HepG2 (cell line): Measurements from ENCODE around the gene SAPCD2. TPM values are rescaled to one million over a fixed set of nuclear protein-coding genes. Genes with fewer than 3 reads are reported as not detected.
A peak's percentile ranks its signal among the peaks of the same experiment; 100 is the strongest.

ENCODE experiments used
- ATAD3A ChIP-seq: sonication (generic); formaldehyde crosslinking; IDR thresholded peaks from 2 replicates; pipeline ENCODE4 v1.4.0; 2020; ENCODE audit warnings: missing genetic modification reagents
- GABPB1 ChIP-seq: IDR thresholded peaks from 2 replicates; pipeline ENCODE4 v1.6.1; 2016; ENCODE audit warnings: mild to moderate bottlenecking, missing genetic modification reagents, moderate library complexity, missing compliant biosample characterization
- IKZF4 ChIP-seq: sonication (generic); formaldehyde crosslinking; IDR thresholded peaks from 2 replicates; pipeline ENCODE4 v1.5.1; 2020; ENCODE audit warnings: borderline replicate concordance, mild to moderate bottlenecking, low read depth, missing genetic modification reagents; ENCODE audit errors: not compliant biosample characterization
- POLR2G ChIP-seq: fragments of 200-400 bp; formaldehyde crosslinking; IDR thresholded peaks from 2 replicates; pipeline ENCODE4 v1.6.1; 2018; ENCODE audit warnings: mild to moderate bottlenecking, low read depth, low read length, moderate library complexity
- RARA ChIP-seq: IDR thresholded peaks from 2 replicates; pipeline ENCODE4 v1.6.1; 2016; ENCODE audit warnings: missing genetic modification reagents, missing compliant biosample characterization
- SRY ChIP-seq: sonication (generic); formaldehyde crosslinking; IDR thresholded peaks from 2 replicates; pipeline ENCODE4 v1.8.0; 2022; ENCODE audit warnings: mild to moderate bottlenecking, missing genetic modification reagents
- TBX3 ChIP-seq: fragments of 450-650 bp; IDR thresholded peaks from 2 replicates; pipeline ENCODE4 v1.6.1; 2017; ENCODE audit warnings: antibody characterized with exemption, mild to moderate bottlenecking, inconsistent platforms, borderline replicate concordance
- ZNF350 ChIP-seq: sonication (generic); formaldehyde crosslinking; IDR thresholded peaks from 2 replicates; pipeline ENCODE4 v1.4.0; 2020; ENCODE audit warnings: mild to moderate bottlenecking, low read depth, missing genetic modification reagents, borderline replicate concordance
- ZNF780A ChIP-seq: sonication (generic); formaldehyde crosslinking; IDR thresholded peaks from 2 replicates; pipeline ENCODE4 v1.8.0; 2022; ENCODE audit warnings: mild to moderate bottlenecking, missing genetic modification reagents, moderate library complexity
- polyA plus RNA-seq, 8 experiments: library from polyadenylated mRNA; depleted of rRNA in 3 of 8; stranded (reverse) in 7 of 8; unstranded in 1 of 8; fragments of >200 nt; fragmentation: Illumina TruSeq in 4 of 8; extraction: Trizol in 4 of 8; gene quantifications; 2 replicates each; pipeline versions ENCODE4 v1.2.1 to v1.2.3, GENCODE V29; 2011 to 2016; ENCODE audit warnings: low read depth in 4 of 8, missing spikeins in 1 of 8, mixed read lengths in 1 of 8; ENCODE audit not compliant: insufficient read depth in 1 of 8
- total RNA-seq, 5 experiments: library from RNA; depleted of rRNA; stranded (reverse); fragments of >200 nt; fragmentation: Illumina TruSeq; extraction: Trizol; gene quantifications; 2 replicates each; pipeline ENCODE4 v1.2.3, GENCODE V29; 2016; ENCODE audit warnings: low read depth in 1 of 5
- TF ChIP-seq, protein P1 (sequence below): sonication (generic); formaldehyde crosslinking; IDR thresholded peaks from 2 replicates; pipeline ENCODE4 v1.4.0; 2020; ENCODE audit warnings: mild to moderate bottlenecking, missing genetic modification reagents
- TF ChIP-seq, protein P2 (sequence below): sonication (generic); formaldehyde crosslinking; IDR thresholded peaks from 2 replicates; pipeline ENCODE4 v1.9.0; 2021; ENCODE audit warnings: mild to moderate bottlenecking, missing genetic modification reagents
- TF ChIP-seq, protein P3 (sequence below): sonication (generic); formaldehyde crosslinking; IDR thresholded peaks from 2 replicates; pipeline ENCODE4 v1.9.0; 2021; ENCODE audit warnings: missing genetic modification reagents, borderline replicate concordance

SAPCD2 gene
- total and polyA plus RNA-seq, 2 of the 13 experiments (the other 11 are each of a cell fraction or from before 2014, with no cell fraction given) = 21.9 to 42.8 TPM

DNA sequence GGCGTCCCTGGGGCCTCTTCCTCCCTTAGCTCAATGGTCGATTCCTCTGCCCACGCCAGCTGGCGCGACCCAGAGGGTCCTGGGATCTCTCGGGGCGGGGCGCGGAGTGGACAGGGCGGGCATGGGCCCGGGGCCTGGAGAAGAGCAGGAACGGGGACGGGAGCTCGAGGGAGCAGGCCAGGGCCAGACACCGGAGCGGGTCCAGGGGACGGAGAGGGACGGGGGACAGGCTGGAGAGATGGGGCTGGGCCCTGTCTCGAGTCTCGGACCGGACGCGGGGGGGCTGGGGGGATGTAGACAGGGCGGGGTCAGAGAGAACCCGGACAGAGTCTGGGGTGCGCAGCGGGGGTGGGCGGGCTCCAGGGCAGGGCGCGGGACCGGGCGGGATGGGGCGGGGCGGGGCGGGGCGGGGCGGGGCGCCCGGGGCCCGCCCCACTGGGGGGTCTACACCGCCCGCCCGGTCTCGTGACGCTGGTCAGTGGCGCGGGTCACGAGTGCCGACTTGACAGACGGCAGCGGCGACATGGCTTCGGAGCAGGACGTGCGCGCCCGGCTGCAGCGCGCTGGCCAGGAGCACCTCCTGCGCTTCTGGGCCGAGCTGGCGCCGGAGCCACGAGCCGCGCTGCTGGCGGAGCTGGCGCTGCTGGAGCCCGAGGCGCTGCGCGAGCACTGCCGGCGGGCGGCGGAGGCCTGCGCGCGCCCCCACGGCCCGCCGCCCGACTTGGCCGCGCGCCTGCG, 6.8 kb upstream of the SAPCD2 start, which contains the start of gene UAP1L1 (continued):
- TF ChIP-seq, protein P1, sequence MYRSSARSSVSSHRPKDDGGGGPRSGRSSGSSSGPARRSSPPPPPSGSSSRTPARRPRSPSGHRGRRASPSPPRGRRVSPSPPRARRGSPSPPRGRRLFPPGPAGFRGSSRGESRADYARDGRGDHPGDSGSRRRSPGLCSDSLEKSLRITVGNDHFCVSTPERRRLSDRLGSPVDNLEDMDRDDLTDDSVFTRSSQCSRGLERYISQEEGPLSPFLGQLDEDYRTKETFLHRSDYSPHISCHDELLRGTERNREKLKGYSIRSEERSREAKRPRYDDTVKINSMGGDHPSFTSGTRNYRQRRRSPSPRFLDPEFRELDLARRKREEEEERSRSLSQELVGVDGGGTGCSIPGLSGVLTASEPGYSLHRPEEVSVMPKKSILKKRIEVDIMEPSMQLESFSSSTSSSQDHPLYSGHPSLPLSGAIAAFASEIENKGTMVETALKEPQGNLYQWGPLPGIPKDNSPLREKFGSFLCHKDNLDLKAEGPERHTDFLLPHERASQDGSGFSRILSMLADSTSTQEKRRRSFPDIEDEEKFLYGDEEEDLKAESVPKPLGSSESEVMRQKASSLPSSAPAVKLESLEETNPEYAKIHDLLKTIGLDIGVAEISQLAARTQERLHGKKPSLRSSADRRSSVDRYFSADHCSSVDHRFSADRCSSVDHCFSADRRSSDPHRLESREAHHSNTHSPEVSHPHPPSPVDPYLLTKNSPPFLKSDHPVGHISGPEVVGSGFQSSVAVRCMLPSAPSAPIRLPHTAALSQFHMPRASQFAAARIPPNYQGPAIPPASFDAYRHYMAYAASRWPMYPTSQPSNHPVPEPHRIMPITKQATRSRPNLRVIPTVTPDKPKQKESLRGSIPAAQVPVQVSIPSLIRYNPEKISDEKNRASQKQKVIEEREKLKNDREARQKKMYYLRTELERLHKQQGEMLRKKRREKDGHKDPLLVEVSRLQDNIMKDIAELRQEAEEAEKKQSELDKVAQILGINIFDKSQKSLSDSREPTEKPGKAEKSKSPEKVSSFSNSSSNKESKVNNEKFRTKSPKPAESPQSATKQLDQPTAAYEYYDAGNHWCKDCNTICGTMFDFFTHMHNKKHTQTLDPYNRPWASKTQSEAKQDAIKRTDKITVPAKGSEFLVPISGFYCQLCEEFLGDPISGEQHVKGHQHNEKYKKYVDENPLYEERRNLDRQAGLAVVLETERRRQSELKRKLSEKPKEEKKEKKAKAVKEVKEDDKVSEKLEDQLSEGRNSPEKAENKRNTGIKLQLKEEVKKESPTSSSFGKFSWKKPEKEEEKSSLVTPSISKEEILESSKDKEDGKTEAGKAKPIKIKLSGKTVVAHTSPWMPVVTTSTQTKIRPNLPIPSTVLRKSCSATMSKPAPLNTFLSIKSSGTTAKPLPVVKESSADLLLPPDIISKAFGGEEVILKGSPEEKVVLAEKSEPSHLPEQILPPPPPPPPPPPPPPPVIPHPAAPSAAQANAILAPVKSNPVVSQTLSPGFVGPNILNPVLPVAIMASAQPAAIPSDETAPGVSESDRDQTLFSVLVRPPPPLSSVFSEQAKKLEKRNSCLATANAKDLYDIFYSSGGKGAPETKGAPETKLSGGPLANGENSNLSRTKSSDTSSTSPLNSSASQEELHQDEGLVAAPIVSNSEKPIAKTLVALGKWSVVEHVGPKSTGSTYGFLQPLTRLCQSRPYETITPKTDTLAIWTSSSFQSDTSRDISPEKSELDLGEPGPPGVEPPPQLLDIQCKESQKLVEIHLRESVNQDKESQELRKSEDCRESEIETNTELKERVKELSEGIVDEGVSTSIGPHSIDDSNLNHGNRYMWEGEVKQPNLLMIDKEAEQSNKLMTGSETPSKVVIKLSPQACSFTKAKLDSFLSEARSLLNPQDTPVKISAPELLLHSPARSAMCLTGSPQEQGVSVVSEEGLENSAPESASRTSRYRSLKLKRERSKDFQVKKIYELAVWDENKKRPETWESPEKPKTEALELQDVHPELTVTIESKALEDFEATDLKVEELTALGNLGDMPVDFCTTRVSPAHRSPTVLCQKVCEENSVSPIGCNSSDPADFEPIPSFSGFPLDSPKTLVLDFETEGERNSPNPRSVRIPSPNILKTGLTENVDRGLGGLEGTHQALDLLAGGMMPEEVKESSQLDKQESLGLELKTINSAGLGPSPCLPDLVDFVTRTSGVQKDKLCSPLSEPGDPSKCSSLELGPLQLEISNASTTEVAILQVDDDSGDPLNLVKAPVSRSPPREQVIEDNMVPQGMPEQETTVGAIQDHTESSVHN (CRISPR knock-in tag) = no peak
- TF ChIP-seq ZNF780A (CRISPR knock-in tag) = no peak
- TF ChIP-seq SRY = 0 out of 2 replicates have a peak, but pooled peaks have one; percentile 26
- TF ChIP-seq IKZF4 = no peak
- no peak for TF ChIP-seq TBX3
- no peak for TF ChIP-seq ZNF350 (CRISPR knock-in tag)
- TF ChIP-seq, protein P2, sequence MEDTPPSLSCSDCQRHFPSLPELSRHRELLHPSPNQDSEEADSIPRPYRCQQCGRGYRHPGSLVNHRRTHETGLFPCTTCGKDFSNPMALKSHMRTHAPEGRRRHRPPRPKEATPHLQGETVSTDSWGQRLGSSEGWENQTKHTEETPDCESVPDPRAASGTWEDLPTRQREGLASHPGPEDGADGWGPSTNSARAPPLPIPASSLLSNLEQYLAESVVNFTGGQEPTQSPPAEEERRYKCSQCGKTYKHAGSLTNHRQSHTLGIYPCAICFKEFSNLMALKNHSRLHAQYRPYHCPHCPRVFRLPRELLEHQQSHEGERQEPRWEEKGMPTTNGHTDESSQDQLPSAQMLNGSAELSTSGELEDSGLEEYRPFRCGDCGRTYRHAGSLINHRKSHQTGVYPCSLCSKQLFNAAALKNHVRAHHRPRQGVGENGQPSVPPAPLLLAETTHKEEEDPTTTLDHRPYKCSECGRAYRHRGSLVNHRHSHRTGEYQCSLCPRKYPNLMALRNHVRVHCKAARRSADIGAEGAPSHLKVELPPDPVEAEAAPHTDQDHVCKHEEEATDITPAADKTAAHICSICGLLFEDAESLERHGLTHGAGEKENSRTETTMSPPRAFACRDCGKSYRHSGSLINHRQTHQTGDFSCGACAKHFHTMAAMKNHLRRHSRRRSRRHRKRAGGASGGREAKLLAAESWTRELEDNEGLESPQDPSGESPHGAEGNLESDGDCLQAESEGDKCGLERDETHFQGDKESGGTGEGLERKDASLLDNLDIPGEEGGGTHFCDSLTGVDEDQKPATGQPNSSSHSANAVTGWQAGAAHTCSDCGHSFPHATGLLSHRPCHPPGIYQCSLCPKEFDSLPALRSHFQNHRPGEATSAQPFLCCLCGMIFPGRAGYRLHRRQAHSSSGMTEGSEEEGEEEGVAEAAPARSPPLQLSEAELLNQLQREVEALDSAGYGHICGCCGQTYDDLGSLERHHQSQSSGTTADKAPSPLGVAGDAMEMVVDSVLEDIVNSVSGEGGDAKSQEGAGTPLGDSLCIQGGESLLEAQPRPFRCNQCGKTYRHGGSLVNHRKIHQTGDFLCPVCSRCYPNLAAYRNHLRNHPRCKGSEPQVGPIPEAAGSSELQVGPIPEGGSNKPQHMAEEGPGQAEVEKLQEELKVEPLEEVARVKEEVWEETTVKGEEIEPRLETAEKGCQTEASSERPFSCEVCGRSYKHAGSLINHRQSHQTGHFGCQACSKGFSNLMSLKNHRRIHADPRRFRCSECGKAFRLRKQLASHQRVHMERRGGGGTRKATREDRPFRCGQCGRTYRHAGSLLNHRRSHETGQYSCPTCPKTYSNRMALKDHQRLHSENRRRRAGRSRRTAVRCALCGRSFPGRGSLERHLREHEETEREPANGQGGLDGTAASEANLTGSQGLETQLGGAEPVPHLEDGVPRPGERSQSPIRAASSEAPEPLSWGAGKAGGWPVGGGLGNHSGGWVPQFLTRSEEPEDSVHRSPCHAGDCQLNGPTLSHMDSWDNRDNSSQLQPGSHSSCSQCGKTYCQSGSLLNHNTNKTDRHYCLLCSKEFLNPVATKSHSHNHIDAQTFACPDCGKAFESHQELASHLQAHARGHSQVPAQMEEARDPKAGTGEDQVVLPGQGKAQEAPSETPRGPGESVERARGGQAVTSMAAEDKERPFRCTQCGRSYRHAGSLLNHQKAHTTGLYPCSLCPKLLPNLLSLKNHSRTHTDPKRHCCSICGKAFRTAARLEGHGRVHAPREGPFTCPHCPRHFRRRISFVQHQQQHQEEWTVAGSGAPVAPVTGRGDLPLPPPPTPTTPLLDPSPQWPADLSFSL (CRISPR knock-in tag) = no peak
- TF ChIP-seq RARA (CRISPR knock-in tag) = no peak
- no peak for TF ChIP-seq ATAD3A (CRISPR knock-in tag)
- TF ChIP-seq POLR2G = peak; percentile 55
- peak; percentile 33; the same call in 1 of the 2 replicates for TF ChIP-seq GABPB1
- TF ChIP-seq, protein P3, sequence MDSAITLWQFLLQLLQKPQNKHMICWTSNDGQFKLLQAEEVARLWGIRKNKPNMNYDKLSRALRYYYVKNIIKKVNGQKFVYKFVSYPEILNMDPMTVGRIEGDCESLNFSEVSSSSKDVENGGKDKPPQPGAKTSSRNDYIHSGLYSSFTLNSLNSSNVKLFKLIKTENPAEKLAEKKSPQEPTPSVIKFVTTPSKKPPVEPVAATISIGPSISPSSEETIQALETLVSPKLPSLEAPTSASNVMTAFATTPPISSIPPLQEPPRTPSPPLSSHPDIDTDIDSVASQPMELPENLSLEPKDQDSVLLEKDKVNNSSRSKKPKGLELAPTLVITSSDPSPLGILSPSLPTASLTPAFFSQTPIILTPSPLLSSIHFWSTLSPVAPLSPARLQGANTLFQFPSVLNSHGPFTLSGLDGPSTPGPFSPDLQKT (CRISPR knock-in tag) = no peak
